Left lung (tissue), 14 donors: ENCODE data around the gene GSKIP. TPM values are rescaled to one million over a fixed set of nuclear protein-coding genes. Genes with fewer than 3 reads are reported as not detected.

Experiments
- ATAC-seq: fragments of 200-7000 bp; cut with Tn5 transposase; one replicate; pipeline ENCODE4 v1.9.1; 2020; ENCODE audit warnings: moderate library complexity
- DNase-seq, 4 donors: peaks; one replicate each; pipeline ENCODE4 v3.0.0-alpha.2; 2013 to 2020
- H3K27ac ChIP-seq, 2 donors: fragments of 200-600 bp; sonication (generic) in 1 of 2; one replicate each; pipeline versions ENCODE4 v1.5.0 to v1.8.0; 2020 to 2021
- H3K27me3 ChIP-seq, 2 donors: fragments of 200-600 bp; sonication (generic) in 1 of 2; one replicate each; pipeline versions ENCODE4 v1.5.0 to v1.8.0; 2020 to 2021
- H3K36me3 ChIP-seq, 2 donors: fragments of 200-600 bp; sonication (generic) in 1 of 2; one replicate each; pipeline versions ENCODE4 v1.5.0 to v1.8.0; 2020 to 2021
- H3K4me1 ChIP-seq, 2 donors: fragments of 200-600 bp; one replicate each; pipeline ENCODE4 v1.8.0; 2021
- H3K4me3 ChIP-seq, 2 donors: fragments of 200-600 bp; sonication (generic) in 1 of 2; one replicate each; pipeline versions ENCODE4 v1.5.0 to v1.8.0; 2020 to 2021; ENCODE audit warnings: mild to moderate bottlenecking in 1 of 2
- H3K9me3 ChIP-seq, 2 donors: fragments of 200-600 bp; sonication (generic) in 1 of 2; one replicate each; pipeline versions ENCODE4 v1.5.0 to v1.8.0; 2020 to 2021
- CTCF ChIP-seq, 2 donors: fragments of 200-600 bp; sonication (generic) in 1 of 2; IDR thresholded peaks; one replicate each; pipeline versions ENCODE4 v1.5.0 to v1.8.0; 2021; ENCODE audit warnings: antibody characterized with exemption in 2 of 2
- intact Hi-C, 2 donors: fragments of 100-400 bp; cut with DNase I; formaldehyde crosslinking; loops; one replicate each; pipeline versions ENCODE4 v1.11.2 to v1.14.2; 2022
- long read RNA-seq, 12 donors: library from polyadenylated mRNA in 2 of 12; unstranded in 2 of 12; transcript quantifications; one replicate each; pipeline ENCODE4 v2.0.0 and lab custom pipeline, GENCODE V29; 2019 to 2026
- polyA plus RNA-seq, 6 donors: library from polyadenylated mRNA; unstranded; fragments of 120-200 nt; gene quantifications; one replicate each; pipeline ENCODE4 v1.2.1, GENCODE V29; 2013; ENCODE audit not compliant: insufficient read length in 6 of 6
- total RNA-seq, 2 donors: library from RNA; stranded (reverse); fragmentation: NEBNext Ultra II Directional; extraction: Animal tissue kit (Norgen Biotek cat#: 25700); gene quantifications; one replicate each; pipeline ENCODE4 v1.2.1, GENCODE V29; 2021
- donor health status: DM: no; HTN: yes; CAD: no.
- donor health status: DM: no; HTN: no; CAD: no.

Gene GSKIP
- total RNA-seq (10 to 100 TPM; 19.6 to 22.2 TPM), polyA plus RNA-seq (10 to 100 TPM; 18.8 to 28.4 (median 22.3) TPM)
- long read RNA-seq, donor 1, transcript GSKIP-205 (4 exons, 2,218 nt) = major isoform, 5 of 9 reads
- long read RNA-seq, donor 1, partial matches to known transcripts = 0 of 9 reads
- long read RNA-seq, donor 1, other reads (novel, unspliced or antisense) = 0 of 9 reads
- long read RNA-seq, donor 2, partial matches to known transcripts = 0 of 3 reads
- long read RNA-seq, donor 2, other reads (novel, unspliced or antisense) = 0 of 3 reads
- long read RNA-seq, donor 3, partial matches to known transcripts = 0 of 4 reads
- long read RNA-seq, donor 3, other reads (novel, unspliced or antisense) = 0 of 4 reads
- long read RNA-seq, donor 4, partial matches to known transcripts = 1 of 3 reads
- long read RNA-seq, donor 4, other reads (novel, unspliced or antisense) = 0 of 3 reads
- long read RNA-seq, donor 5, partial matches to known transcripts = 0 of 2 reads
- long read RNA-seq, donor 5, other reads (novel, unspliced or antisense) = 0 of 2 reads
- long read RNA-seq, donor 6, transcript GSKIP-205 (4 exons, 2,218 nt) = major isoform, 9 of 9 reads
- long read RNA-seq, donor 6, partial matches to known transcripts = 0 of 9 reads
- long read RNA-seq, donor 6, other reads (novel, unspliced or antisense) = 0 of 9 reads
- long read RNA-seq, donor 7, transcript GSKIP-205 (4 exons, 2,218 nt) = major isoform, 14 of 15 reads
- long read RNA-seq, donor 7, partial matches to known transcripts = 0 of 15 reads
- long read RNA-seq, donor 7, other reads (novel, unspliced or antisense) = 0 of 15 reads
- long read RNA-seq, donor 8, transcript GSKIP-205 (4 exons, 2,218 nt) = major isoform, 8 of 8 reads
- long read RNA-seq, donor 8, partial matches to known transcripts = 0 of 8 reads
- long read RNA-seq, donor 8, other reads (novel, unspliced or antisense) = 0 of 8 reads
- long read RNA-seq, donor 9 = 0 reads
- long read RNA-seq, donor 10, partial matches to known transcripts = 0 of 1 reads
- long read RNA-seq, donor 10, other reads (novel, unspliced or antisense) = 0 of 1 reads
- long read RNA-seq, donor 11 = 0 reads
- long read RNA-seq, donor 12, transcript GSKIP-205 (4 exons, 2,218 nt) = major isoform, 7 of 8 reads
- long read RNA-seq, donor 12, partial matches to known transcripts = 0 of 8 reads
- long read RNA-seq, donor 12, other reads (novel, unspliced or antisense) = 0 of 8 reads

GRCh38 chr14:96362965-96363750, at the start of gene GSKIP, which contains the start of gene ATG2B:
Gene GSKIP, plus strand, starts transcription at chr14:96363526. Its CDS starts 18,722 bp downstream, at chr14:96382248.
Gene ATG2B, minus strand, starts transcription at chr14:96363341. Its CDS starts 365 bp downstream, at chr14:96362976.
- Histone ChIP-seq H3K4me1 (peaks cover 14 to 55% of the 10 kb centered on the region in 2 donors), H3K36me3 (no peaks in the 10 kb centered on the region), H3K27me3 (no peaks in the 10 kb centered on the region), H3K4me3 (peak within 1 kb of the TSS; percentile 79 to 90), H3K27ac (peak within 1 kb of the TSS; percentile 92 to 93), H3K9me3 (no peaks in the 10 kb centered on the region)
- ATAC-seq (peak; percentile 94), DNase-seq (peak; percentile 92 to 99 (median 96))
- intact Hi-C loops = no loop called here
- no peak for TF ChIP-seq CTCF (IDR thresholded peaks at IDR 0.05)

- H3K4me1 ChIP-seq = no peaks in the 10 kb centered on the region
- intact Hi-C loops = no loop called here
- H3K9me3 ChIP-seq = no peaks in the 10 kb centered on the region
- H3K36me3 ChIP-seq = peaks cover 0 to 77% of the 10 kb centered on the region in 2 donors
- TF ChIP-seq CTCF (IDR thresholded peaks at IDR 0.05) = no peak
- ATAC-seq (no peak), DNase-seq (no peak)
- no peak overlapping the region for H3K4me3 ChIP-seq
- no peak overlapping the region for H3K27ac ChIP-seq
- no peaks in the 10 kb centered on the region for H3K27me3 ChIP-seq
Measured at GRCh38 chr14:96316087-96316486, 47.2 kb upstream of the GSKIP start.

- Histone ChIP-seq H3K36me3 (peaks cover 0 to 79% of the 10 kb centered on the region in 2 donors), H3K9me3 (no peaks in the 10 kb centered on the region), H3K27ac (no peak overlapping the region), H3K4me3 (no peak overlapping the region), H3K4me1 (no peaks in the 10 kb centered on the region), H3K27me3 (no peaks in the 10 kb centered on the region)
- DNase-seq (no peak), ATAC-seq (no peak)
- intact Hi-C loops = no loop called here
- TF ChIP-seq CTCF (IDR thresholded peaks at IDR 0.05) = no peak
Measured at GRCh38 chr14:96318836-96319235, 44.5 kb upstream of the GSKIP start.

- H3K36me3 ChIP-seq = peaks cover 0 to 77% of the 10 kb centered on the region in 2 donors
- no peaks in the 10 kb centered on the region for H3K27me3 ChIP-seq
- DNase-seq = no peak
- H3K4me1 ChIP-seq = no peaks in the 10 kb centered on the region
- TF ChIP-seq CTCF (IDR thresholded peaks at IDR 0.05) = no peak
- no peaks in the 10 kb centered on the region for H3K9me3 ChIP-seq
- intact Hi-C loops = no loop called here
- no peak overlapping the region for H3K27ac ChIP-seq
- H3K4me3 ChIP-seq = no peak overlapping the region
- no peak for ATAC-seq
Measured at GRCh38 chr14:96320605-96321004, 42.7 kb upstream of the GSKIP start.
